OCI-LY3 (cell line): Measurements from ENCODE around the gene MACROD2.

ENCODE experiments used
- H2AFZ ChIP-seq: fragments of 200-600, 300-600 bp; shearing (Covaris generic); 2 replicates; pipeline ENCODE4 v1.6.0; 2014; ENCODE audit warnings: antibody characterized with exemption, low read depth, low read length
- H3K27ac ChIP-seq: fragments of 200-600, 300-600 bp; sonication (generic); 2 replicates; pipeline ENCODE4 v1.5.1; 2014; ENCODE audit warnings: mild to moderate bottlenecking, low read length, moderate library complexity, mixed read lengths
- H3K27me3 ChIP-seq: fragments of 200-600, 300-600 bp; sonication (generic); 2 replicates; pipeline ENCODE4 v1.6.1; 2014; ENCODE audit warnings: low read depth, low read length, mixed read lengths
- H3K36me3 ChIP-seq: fragments of 200-600, 300-600 bp; sonication (generic); replicated peaks from 2 replicates; pipeline ENCODE3; 2014; ENCODE audit warnings: low read depth, low read length, mixed read lengths
- H3K4me1 ChIP-seq: fragments of 300-600, 200-600 bp; sonication (generic); 2 replicates; pipeline ENCODE4 v1.6.1; 2014; ENCODE audit warnings: low read length, mixed read lengths
- H3K4me2 ChIP-seq: fragments of 200-600, 300-600 bp; sonication (generic); 2 replicates; pipeline ENCODE4 v1.6.1; 2014; ENCODE audit warnings: low read length, mixed read lengths
- H3K4me3 ChIP-seq: fragments of 300-600, 200-600 bp; sonication (generic); 2 replicates; pipeline ENCODE4 v1.5.1; 2014; ENCODE audit warnings: antibody characterized with exemption, mild to moderate bottlenecking, low read length, moderate library complexity
- H3K79me2 ChIP-seq: fragments of 300-600, 200-600 bp; shearing (Covaris generic); 2 replicates; pipeline ENCODE4 v1.6.1; 2014; ENCODE audit warnings: mild to moderate bottlenecking, low read length, mixed read lengths
- H3K9ac ChIP-seq: fragments of 300-600, 200-600 bp; shearing (Covaris generic); 2 replicates; pipeline ENCODE4 v1.6.0; 2014; ENCODE audit warnings: mild to moderate bottlenecking, low read length, moderate library complexity
- H3K9me3 ChIP-seq: fragments of 200-600, 300-600 bp; shearing (Covaris generic); 2 replicates; pipeline ENCODE4 v1.6.1; 2014; ENCODE audit warnings: low read length, mixed read lengths; ENCODE audit not compliant: insufficient read depth
- H4K20me1 ChIP-seq: fragments of 200-600, 300-600 bp; sonication (generic); 2 replicates; pipeline ENCODE4 v1.6.1; 2016; ENCODE audit warnings: low read length, mixed read lengths; ENCODE audit not compliant: insufficient read depth
- EZH2phosphoT487 ChIP-seq: fragments of 200-600 bp; shearing (Covaris generic); IDR thresholded peaks from 2 replicates; pipeline ENCODE4 v1.6.1; 2018; ENCODE audit warnings: antibody characterized with exemption, mixed run types, low read depth
- TF ChIP-seq, protein P1 (sequence below): fragments of 200-600, 300-600 bp; sonication (generic); IDR thresholded peaks from 2 replicates; pipeline ENCODE4 v1.5.1; 2014; ENCODE audit warnings: antibody characterized with exemption, low read length, low read depth

Gene MACROD2

DNA sequence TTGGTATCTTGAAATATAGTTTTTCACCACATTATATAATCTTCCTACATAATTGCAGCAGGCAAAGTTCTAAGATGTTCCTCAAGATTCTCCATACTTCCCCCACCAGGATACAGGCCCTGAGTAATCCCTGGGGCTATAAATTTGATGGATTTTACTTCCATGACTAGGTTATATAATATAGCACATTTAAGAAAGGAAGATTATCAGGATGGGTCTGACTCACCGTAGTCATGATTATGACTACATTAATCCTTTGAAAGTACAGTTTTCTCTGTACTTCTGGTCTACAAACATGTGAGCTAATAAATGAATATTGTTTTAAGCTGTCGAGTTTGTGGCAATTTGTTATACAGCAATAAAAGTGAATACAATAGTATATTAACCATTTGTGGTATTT is 122.5 kb downstream of the MACROD2 start:
- Histone ChIP-seq H2AFZ (no peak overlapping the region), H3K27ac (no peak overlapping the region), H3K27me3 (peaks cover 25% of the 10 kb centered on the region), H3K4me1 (no peaks in the 10 kb centered on the region), H3K36me3 (no peaks in the 10 kb centered on the region), H3K79me2 (no peaks in the 10 kb centered on the region), H3K9ac (no peak overlapping the region), H3K4me3 (no peak overlapping the region), H3K4me2 (no peak overlapping the region), H4K20me1 (no peaks in the 10 kb centered on the region), H3K9me3 (no peaks in the 10 kb centered on the region)
- TF ChIP-seq EZH2phosphoT487, result no peak
- TF ChIP-seq, protein P1, sequence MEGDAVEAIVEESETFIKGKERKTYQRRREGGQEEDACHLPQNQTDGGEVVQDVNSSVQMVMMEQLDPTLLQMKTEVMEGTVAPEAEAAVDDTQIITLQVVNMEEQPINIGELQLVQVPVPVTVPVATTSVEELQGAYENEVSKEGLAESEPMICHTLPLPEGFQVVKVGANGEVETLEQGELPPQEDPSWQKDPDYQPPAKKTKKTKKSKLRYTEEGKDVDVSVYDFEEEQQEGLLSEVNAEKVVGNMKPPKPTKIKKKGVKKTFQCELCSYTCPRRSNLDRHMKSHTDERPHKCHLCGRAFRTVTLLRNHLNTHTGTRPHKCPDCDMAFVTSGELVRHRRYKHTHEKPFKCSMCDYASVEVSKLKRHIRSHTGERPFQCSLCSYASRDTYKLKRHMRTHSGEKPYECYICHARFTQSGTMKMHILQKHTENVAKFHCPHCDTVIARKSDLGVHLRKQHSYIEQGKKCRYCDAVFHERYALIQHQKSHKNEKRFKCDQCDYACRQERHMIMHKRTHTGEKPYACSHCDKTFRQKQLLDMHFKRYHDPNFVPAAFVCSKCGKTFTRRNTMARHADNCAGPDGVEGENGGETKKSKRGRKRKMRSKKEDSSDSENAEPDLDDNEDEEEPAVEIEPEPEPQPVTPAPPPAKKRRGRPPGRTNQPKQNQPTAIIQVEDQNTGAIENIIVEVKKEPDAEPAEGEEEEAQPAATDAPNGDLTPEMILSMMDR, result no peak

GRCh38 chr20:14126856-14127255 is 131.5 kb downstream of the MACROD2 start:
- H3K4me1 ChIP-seq, result peaks cover 16% of the 10 kb centered on the region
- H3K27ac ChIP-seq, result no peak overlapping the region
- H3K27me3 ChIP-seq, result peaks cover 3% of the 10 kb centered on the region; the same call in 1 of the 2 replicates
- TF ChIP-seq EZH2phosphoT487, result no peak
- TF ChIP-seq, protein P1, result no peak
- H2AFZ ChIP-seq, result no peak overlapping the region
- no peaks in the 10 kb centered on the region for H4K20me1 ChIP-seq
- peak overlapping the region; percentile 14; the same call in 1 of the 2 replicates for H3K4me2 ChIP-seq
- no peaks in the 10 kb centered on the region for H3K36me3 ChIP-seq
- H3K4me3 ChIP-seq, result no peak overlapping the region
- H3K79me2 ChIP-seq, result no peaks in the 10 kb centered on the region
- no peaks in the 10 kb centered on the region for H3K9me3 ChIP-seq
- H3K9ac ChIP-seq, result no peak overlapping the region

- Histone ChIP-seq H3K27ac (no peak overlapping the region), H3K9me3 (no peaks in the 10 kb centered on the region), H4K20me1 (no peaks in the 10 kb centered on the region), H3K4me1 (peaks cover 16% of the 10 kb centered on the region), H3K4me3 (no peak overlapping the region), H3K4me2 (no peak overlapping the region), H3K27me3 (peaks cover 3% of the 10 kb centered on the region; the same call in 1 of the 2 replicates), H2AFZ (no peak overlapping the region), H3K36me3 (no peaks in the 10 kb centered on the region), H3K79me2 (no peaks in the 10 kb centered on the region), H3K9ac (no peak overlapping the region)
- TF ChIP-seq, protein P1, result no peak
- TF ChIP-seq EZH2phosphoT487, result no peak
Observed at GRCh38 chr20:14127514-14128223, 132.4 kb downstream of the MACROD2 start.

- H3K36me3 ChIP-seq, result no peaks in the 10 kb centered on the region
- no peaks in the 10 kb centered on the region for H3K27me3 ChIP-seq
- no peaks in the 10 kb centered on the region for H3K9me3 ChIP-seq
- H3K4me3 ChIP-seq, result no peak overlapping the region
- H4K20me1 ChIP-seq, result no peaks in the 10 kb centered on the region
- no peak overlapping the region for H3K4me2 ChIP-seq
- no peaks in the 10 kb centered on the region for H3K4me1 ChIP-seq
- no peak overlapping the region for H3K9ac ChIP-seq
- H3K79me2 ChIP-seq, result no peaks in the 10 kb centered on the region
- TF ChIP-seq, protein P1, result no peak
- TF ChIP-seq EZH2phosphoT487, result no peak
- H2AFZ ChIP-seq, result no peak overlapping the region
- H3K27ac ChIP-seq, result no peak overlapping the region
Observed at GRCh38 chr20:14134004-14134403, 138.7 kb downstream of the MACROD2 start.
